GM19324 (cell line): ENCODE results near the gene GNAT3.

Source experiments
- ATAC-seq: cut with Tn5 transposase; IDR thresholded peaks from one replicate; pipeline ENCODE4 v1.9.1; 2021; ENCODE audit warnings: mild to moderate bottlenecking, moderate library complexity; ENCODE audit not compliant: unreplicated experiment, low FRiP score

The GNAT3 gene

DNA sequence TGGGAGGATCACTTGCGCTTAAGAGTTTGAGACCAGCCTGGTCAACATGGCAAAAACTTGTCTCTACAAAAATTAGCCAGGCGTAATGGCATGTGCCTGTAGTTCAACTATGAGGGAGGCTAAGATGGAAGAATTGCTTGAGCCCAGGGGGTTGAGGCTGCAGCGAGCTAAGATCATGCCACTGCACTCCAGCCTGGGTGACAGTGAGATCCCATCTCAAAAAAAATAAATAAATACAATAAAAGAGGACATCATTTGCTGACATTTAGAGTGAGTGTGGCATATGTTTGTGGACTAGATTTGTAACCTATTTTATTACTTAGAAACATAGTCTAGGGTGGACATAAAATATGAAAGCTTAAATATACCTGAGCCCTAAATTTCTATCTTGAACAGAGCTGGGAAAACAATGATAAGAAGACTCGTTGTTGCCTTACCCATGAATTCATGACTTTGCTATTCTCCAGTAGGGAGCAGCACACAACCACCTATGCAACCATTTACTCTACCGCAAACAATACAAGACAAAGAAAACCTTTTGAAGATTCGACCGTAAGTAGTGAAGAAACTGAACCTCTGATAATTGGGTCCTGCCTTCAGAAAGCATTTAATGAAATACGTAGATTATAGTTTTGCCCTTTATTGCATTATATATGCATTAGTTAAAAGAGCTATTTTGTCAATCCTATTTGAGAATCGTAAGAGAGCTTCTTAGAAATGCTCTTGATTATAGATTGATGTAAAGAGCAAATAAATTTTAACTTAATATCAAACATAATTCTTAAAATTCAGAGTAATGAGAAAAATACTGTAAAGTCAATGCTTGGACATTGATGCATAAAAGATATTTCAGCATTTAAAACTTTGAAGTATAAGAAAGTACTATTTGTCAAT is 83.5 kb downstream of the GNAT3 start:
- no peak for ATAC-seq

DNA sequence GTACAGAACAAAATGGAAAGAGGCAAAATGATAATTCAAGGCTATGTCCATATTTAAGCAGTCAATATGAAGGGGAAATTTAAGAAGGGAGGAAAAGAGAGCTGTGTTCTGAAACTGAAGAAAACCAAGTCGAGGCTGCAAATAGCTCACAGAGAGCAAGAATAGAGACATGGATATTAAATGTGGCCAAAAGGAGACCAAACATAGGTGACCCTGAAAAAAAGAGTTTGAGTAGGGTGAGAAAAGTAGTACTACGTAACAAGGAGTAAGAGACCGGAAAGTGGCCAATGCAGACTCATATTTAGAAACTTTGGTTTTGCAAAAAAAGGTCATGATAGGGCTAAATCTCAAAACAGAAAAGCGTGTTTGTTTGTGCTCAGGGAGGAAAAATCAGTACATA is 84.6 kb downstream of the GNAT3 start:
- no peak for ATAC-seq

- no peak for ATAC-seq
Measured at GRCh38 chr7:80420876-80421275, 91.0 kb downstream of the GNAT3 start.

DNA sequence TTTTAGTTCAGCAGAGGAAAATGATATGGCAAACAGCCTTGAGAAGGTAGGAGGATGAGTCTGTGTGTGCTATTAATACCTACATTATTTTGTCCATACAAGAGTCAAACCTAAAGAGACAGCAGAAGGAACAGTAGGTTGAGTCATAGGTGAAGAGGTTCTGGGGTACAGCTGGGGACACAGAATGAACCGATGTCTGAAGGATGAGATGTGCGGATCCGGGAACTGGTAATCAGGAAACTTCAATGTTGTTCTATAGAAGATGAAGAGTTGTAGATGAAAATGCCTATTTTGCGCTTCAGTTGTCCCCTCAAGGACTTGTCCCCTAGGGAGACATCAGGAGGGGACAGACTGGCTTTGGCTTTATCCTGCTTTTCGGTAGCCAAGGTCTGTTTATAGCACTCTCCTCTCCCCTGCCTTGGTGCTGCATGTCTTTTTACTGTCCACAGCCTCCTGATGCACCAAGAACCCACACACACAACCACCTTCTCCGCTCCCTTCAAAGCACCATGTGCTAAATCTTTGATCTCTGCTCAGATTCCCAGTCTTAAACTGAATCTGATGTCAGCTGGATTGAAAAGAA is 94.6 kb downstream of the GNAT3 start:
- no peak for ATAC-seq

GRCh38 chr7:80415522-80415921 is 96.3 kb downstream of the GNAT3 start:
- ATAC-seq: no peak

DNA sequence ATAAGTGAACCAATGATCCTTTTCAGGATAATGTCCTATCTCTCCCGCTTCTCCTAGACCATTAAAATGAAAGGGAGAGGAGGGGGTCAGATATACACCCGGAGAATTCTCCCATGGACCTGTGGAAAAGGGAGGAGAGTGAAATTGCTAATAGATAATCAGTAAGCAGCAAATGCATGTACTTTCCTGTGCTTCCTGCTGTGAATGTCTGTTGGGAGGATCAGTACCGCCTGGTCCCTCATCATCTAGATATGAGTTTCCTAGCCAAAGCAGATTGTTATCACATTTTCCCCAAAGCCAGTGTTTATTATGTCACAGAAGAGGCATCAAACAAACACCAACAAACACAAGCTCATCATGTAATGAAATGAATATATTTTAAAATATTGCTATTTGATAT is 96.8 kb downstream of the GNAT3 start:
- no peak for ATAC-seq

DNA sequence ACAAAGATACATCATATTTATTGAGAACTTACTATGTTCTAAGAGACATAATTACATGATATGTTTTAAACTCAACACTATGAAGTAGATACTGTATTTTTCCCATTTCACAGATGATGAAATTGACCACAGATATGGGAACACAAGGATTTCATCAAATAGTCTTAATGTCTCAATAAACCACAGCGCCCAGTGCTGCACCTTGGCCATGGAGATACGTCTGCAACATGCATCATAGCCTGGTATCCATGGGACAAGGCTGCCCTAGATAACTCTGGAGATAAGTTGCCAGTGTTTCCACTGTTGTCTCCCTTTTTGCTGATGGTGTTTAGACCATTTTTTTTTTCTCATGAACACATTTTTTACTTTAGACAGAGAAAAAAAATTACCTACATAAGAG is 97.5 kb downstream of the GNAT3 start:
- ATAC-seq: no peak

DNA sequence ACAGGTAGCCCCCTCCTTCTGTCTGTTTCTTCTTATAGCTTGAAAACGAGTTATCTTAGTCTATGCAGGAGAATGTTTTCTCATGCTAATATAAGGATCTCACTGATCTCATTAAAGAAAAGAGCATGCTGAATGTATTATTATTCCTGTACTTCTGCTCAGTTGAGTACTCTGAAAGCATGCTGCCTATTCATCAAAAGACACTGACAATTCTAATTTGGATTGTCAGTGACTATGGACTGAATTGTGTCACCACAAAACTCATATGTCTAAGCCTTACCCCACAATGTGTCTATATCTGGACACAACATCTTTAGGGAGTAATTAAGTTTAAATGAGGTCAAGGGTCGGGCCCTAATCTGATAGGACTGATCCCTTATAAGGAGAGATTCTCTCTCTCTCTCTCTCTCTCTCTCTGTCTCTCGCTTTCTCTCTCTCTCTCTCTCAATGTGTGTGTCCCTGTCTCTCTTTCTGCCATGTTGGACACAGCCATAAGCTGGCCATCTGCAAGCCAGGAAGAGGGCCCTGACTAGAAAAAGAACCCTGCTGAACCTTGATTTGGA is 98.4 kb downstream of the GNAT3 start:
- ATAC-seq: no peak

DNA sequence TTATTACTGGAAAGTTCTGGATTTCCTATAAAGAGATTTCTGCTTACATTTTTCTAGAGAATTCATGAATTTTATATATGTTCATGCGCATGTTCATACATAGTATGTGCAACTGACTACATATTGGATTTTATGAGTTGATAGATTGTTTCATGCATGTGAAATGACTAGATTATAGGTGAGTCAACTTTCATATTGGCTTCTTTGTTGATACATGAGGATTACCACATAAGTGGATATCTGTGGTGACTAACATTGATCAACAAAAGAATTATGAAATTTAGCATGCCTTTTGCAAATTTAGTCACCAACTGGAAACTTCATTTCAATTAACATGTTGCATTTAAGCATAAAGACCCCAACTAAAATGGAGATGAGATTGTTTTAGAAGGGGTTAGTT is 99.0 kb downstream of the GNAT3 start:
- ATAC-seq: no peak

- ATAC-seq: no peak
Measured at GRCh38 chr7:80411621-80412020, 100.2 kb downstream of the GNAT3 start.

DNA sequence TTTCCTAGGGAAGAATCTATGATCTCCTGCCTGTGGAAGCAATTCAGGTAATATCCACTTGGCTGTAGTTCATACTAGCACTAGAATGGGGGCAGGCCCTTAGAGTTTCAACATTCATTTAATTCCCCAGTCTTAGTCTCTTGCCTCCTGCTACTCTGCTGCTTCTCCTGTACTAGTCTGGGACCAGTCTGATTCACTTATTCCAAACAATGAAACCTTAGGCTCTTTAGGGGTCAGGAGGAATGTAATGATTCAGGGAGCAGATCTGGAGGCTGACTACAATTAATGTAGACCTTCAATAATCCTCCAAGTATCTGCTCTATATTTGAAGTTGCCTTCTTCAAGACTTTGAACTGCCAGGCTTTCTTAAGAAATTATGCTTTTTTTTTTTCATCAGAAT is 101.8 kb downstream of the GNAT3 start:
- ATAC-seq: no peak
